GM21529 (cell line): Measurements from ENCODE around the gene KCNJ4.
"Not testable (repeated sequence)": the region's sequence is repeated elsewhere in the genome, so short reads cannot be mapped to it uniquely, and the experiment has no call there.

Experiments
- ATAC-seq: cut with Tn5 transposase; IDR thresholded peaks from one replicate; pipeline ENCODE4 v1.9.1; 2021; ENCODE audit not compliant: unreplicated experiment

Gene KCNJ4

GRCh38 chr22:38388506-38389427 lies 66.2 kb downstream of the KCNJ4 start:
- not testable (repeated sequence) for ATAC-seq

- not testable (repeated sequence) for ATAC-seq
Observed at GRCh38 chr22:38386918-38387317, 68.1 kb downstream of the KCNJ4 start.

DNA sequence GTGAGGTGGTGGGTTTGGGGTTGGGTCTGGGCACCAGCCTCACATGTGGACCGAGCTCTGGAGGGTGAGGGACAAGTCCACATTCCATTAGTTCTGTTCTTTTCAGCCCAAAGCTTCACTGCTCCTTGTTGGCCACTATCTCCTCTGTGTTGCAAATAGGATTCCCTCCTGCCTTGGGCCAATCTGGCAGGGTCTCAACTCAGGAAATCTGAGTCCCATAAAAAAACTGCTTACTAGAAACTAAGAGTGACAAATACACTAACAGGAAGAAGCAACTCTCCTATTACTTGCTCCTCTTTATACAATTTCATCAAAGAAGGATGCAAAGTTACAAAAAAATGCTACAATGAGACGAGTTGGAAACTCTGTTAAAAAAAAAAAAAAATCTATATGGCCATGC lies 71.6 kb downstream of the KCNJ4 start:
- no peak for ATAC-seq

DNA sequence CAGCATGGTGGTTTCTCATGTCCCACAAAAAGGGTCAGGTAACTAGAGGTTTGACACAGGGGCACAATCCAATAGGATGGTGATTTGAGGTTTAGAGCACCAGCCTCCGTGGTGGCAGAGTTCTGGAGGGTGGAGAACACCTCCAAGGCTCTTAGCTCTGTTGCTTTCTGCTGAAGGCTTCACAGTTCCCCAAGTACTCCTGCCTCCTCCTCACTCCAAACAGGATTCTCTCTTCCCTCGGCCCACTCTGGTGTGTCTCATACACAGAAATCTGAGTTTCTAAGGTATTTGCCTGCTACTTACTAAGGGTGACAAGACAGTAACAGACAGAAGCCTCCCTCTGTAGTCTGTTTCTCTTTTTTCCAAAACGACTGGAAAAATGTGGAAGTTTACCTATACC lies 73.6 kb downstream of the KCNJ4 start:
- ATAC-seq: not testable (repeated sequence)
